Measurements from ENCODE around the gene NLGN1.

NLGN1 gene

DNA sequence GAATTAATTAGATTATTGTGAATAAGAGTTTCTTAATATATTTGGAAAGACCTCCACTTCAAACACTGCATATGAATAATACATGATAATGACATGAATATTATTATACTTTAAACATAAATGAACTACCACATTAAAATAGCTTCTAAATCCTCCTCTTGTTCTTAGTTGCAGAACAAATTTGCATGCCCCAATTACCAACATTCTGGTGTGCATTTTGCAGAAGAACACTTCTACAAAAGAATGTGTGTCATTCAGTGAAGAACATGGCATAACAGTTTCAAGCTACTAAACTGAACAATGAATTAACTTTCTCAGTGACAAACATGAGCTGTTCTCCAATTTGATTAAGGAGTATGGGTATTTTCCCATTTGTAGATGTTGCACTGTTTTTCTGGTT is 750.3 kb downstream of the NLGN1 start:
- TF ChIP-seq, protein P1, sequence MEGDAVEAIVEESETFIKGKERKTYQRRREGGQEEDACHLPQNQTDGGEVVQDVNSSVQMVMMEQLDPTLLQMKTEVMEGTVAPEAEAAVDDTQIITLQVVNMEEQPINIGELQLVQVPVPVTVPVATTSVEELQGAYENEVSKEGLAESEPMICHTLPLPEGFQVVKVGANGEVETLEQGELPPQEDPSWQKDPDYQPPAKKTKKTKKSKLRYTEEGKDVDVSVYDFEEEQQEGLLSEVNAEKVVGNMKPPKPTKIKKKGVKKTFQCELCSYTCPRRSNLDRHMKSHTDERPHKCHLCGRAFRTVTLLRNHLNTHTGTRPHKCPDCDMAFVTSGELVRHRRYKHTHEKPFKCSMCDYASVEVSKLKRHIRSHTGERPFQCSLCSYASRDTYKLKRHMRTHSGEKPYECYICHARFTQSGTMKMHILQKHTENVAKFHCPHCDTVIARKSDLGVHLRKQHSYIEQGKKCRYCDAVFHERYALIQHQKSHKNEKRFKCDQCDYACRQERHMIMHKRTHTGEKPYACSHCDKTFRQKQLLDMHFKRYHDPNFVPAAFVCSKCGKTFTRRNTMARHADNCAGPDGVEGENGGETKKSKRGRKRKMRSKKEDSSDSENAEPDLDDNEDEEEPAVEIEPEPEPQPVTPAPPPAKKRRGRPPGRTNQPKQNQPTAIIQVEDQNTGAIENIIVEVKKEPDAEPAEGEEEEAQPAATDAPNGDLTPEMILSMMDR (IDR thresholded peaks at IDR 0.05), result no peak
- H3K4me3 ChIP-seq (ENCODE audit: low read depth in 1 of 2, low read length in 1 of 2), result no peak overlapping the region
- H3K36me3 ChIP-seq, result no peaks in the 10 kb centered on the region
- H3K9me3 ChIP-seq, result no peaks in the 10 kb centered on the region
- H3K4me1 ChIP-seq (ENCODE audit: control insufficient read depth in 1 of 2, insufficient read depth in 1 of 2, low read depth in 1 of 2, low read length in 1 of 2), result no peaks in the 10 kb centered on the region
- no peaks in the 10 kb centered on the region for H3K27me3 ChIP-seq
- H3K27ac ChIP-seq, result no peak overlapping the region

DNA sequence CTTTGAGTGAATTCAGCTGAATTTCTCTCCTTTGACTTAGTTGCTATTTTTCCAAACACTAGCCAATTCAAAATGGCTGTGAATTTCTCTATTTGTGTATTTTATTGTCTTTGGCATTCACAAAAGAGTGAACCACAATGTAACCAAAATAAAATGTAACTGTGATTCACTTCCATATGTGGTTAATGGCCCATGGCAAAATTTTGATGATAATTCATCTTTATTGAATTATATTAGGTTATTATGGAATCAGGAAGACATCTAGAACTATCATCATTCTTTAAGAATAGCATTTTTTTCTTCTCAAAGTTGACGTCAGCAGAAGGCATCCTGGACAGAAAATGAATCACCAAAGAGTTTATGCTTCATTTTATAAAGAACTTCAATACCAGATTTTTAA is 756.3 kb downstream of the NLGN1 start:
- Histone ChIP-seq H3K4me1 (ENCODE audit: control insufficient read depth in 1 of 2, insufficient read depth in 1 of 2, low read depth in 1 of 2, low read length in 1 of 2) (no peaks in the 10 kb centered on the region), H3K27me3 (no peaks in the 10 kb centered on the region), H3K4me3 (ENCODE audit: low read depth in 1 of 2, low read length in 1 of 2) (no peak overlapping the region), H3K27ac (no peak overlapping the region), H3K36me3 (no peaks in the 10 kb centered on the region), H3K9me3 (no peaks in the 10 kb centered on the region)
- TF ChIP-seq, protein P1 (IDR thresholded peaks at IDR 0.05), result no peak

DNA sequence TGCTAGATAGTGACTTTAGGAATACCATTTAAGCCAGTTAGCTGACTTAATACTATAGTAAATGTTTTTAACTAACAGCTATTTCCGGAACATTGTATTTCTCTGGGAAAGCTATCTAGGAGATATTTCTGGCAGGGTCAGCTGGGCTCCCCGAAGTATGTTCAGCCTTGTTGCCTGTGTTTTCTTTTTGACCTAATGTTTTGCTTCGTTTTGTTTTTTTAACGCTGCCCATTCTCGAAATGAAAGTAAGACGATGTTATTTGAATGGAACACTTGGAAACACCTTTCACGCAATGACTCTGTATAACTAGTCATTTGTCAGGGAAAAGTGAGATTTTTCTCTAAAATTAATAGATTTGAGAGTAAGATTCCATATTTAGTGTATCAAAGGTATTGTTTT is 758.7 kb downstream of the NLGN1 start:
- Histone ChIP-seq H3K4me3 (ENCODE audit: low read depth in 1 of 2, low read length in 1 of 2) (no peak overlapping the region), H3K36me3 (no peaks in the 10 kb centered on the region), H3K4me1 (ENCODE audit: control insufficient read depth in 1 of 2, insufficient read depth in 1 of 2, low read depth in 1 of 2, low read length in 1 of 2) (no peaks in the 10 kb centered on the region), H3K27me3 (no peaks in the 10 kb centered on the region), H3K27ac (no peak overlapping the region), H3K9me3 (no peaks in the 10 kb centered on the region)
- TF ChIP-seq, protein P1 (IDR thresholded peaks at IDR 0.05), result no peak

DNA sequence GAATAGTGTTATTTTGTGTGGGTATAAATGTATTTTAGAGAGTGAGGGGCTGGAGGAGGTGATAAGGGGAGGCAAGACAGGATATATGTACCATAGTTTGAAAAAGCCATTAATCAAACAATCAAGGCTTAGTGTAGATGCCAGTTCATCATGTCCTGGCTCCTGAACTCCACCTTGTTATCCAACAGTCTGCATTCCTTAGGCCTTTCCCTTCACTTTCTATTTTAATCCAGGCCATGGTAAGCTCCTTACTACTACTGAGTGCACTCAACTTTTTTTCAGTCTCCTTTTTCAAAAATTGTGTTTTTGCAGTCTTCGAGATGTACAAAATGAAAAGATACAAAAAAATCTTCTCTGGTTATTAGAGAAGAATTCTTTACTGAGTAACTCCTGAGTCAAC is 761.1 kb downstream of the NLGN1 start:
- Histone ChIP-seq H3K9me3 (no peaks in the 10 kb centered on the region), H3K27ac (no peak overlapping the region), H3K27me3 (no peaks in the 10 kb centered on the region), H3K4me3 (ENCODE audit: low read depth in 1 of 2, low read length in 1 of 2) (no peak overlapping the region), H3K4me1 (ENCODE audit: control insufficient read depth in 1 of 2, insufficient read depth in 1 of 2, low read depth in 1 of 2, low read length in 1 of 2) (no peaks in the 10 kb centered on the region), H3K36me3 (no peaks in the 10 kb centered on the region)
- TF ChIP-seq, protein P1 (IDR thresholded peaks at IDR 0.05), result no peak

DNA sequence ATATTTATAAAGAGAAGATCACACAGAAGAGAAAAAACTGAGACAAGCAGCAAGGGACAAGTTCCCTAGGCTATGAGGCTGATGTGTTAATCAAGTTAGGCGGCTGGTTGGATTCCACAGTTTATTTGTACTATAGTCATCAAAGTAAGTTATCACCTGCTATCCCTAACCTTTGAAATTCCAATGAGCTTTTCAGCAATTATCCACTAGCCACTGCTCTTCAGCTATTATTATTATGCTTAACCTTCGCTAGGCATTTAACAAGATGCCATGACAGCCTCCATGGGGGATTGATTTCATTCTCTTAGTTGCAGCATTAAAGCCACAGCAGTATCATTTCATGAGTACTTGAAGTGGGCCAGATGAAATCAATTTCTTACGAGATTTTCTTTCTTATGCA is 762.1 kb downstream of the NLGN1 start:
- Histone ChIP-seq H3K36me3 (no peaks in the 10 kb centered on the region), H3K4me1 (ENCODE audit: control insufficient read depth in 1 of 2, insufficient read depth in 1 of 2, low read depth in 1 of 2, low read length in 1 of 2) (no peaks in the 10 kb centered on the region), H3K27me3 (no peaks in the 10 kb centered on the region), H3K9me3 (no peaks in the 10 kb centered on the region), H3K4me3 (ENCODE audit: low read depth in 1 of 2, low read length in 1 of 2) (no peak overlapping the region), H3K27ac (no peak overlapping the region)
- TF ChIP-seq, protein P1 (IDR thresholded peaks at IDR 0.05), result no peak

DNA sequence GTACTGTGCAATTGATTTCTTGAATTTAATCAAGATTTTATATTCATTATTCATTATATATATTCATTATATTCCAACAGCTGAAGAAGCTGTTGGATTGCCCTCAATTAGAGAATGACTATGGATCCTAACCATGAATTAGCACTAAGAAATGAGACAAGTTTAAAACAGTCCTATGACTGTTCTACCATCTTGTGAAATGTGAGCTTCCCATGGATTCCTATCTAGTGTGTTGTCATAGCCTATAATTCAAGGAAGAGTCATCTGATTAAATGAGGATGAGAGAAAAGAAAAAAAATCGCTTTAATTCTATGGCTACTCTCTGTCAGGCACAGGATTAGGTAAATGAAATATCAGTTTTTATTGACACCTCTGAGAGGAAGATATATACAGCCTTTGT is 765.0 kb downstream of the NLGN1 start:
- Histone ChIP-seq H3K27ac (no peak overlapping the region), H3K4me3 (ENCODE audit: low read depth in 1 of 2, low read length in 1 of 2) (no peak overlapping the region), H3K27me3 (no peaks in the 10 kb centered on the region), H3K4me1 (ENCODE audit: control insufficient read depth in 1 of 2, insufficient read depth in 1 of 2, low read depth in 1 of 2, low read length in 1 of 2) (no peaks in the 10 kb centered on the region), H3K36me3 (no peaks in the 10 kb centered on the region), H3K9me3 (no peaks in the 10 kb centered on the region)
- TF ChIP-seq, protein P1 (IDR thresholded peaks at IDR 0.05), result no peak
